CD4-positive, alpha-beta T cell treated with Interferon alpha-2 for 1 hour (primary cell): Measurements from ENCODE around the gene PTGER2.

Source experiments
- DNase-seq, 2 donors: peaks; one replicate each; pipeline ENCODE4 v3.0.0-alpha.2; 2020 to 2022

Gene PTGER2

GRCh38 chr14:52342849-52343596, 28.9 kb downstream of the PTGER2 start:
- DNase-seq, result no peak

DNA sequence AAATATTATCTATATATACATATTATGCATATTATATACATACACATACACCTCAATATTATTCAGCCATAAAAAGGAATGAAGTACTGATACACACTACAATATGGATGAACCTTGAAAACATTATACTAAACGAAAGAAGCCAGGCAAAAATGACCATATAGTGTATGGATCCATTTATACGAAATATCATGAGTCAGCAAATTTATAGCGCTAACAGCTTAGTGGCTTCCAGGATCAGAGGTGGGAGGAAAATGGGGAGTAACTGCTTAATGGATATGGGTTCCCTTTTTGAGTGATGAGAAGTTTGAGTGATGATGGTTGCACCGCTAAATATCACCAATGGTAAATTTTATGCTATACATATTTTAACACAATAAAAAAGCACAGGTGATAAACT, 32.7 kb downstream of the PTGER2 start:
- DNase-seq, result no peak

- no peak for DNase-seq
Measured at GRCh38 chr14:52348279-52348678, 34.2 kb downstream of the PTGER2 start.

DNA sequence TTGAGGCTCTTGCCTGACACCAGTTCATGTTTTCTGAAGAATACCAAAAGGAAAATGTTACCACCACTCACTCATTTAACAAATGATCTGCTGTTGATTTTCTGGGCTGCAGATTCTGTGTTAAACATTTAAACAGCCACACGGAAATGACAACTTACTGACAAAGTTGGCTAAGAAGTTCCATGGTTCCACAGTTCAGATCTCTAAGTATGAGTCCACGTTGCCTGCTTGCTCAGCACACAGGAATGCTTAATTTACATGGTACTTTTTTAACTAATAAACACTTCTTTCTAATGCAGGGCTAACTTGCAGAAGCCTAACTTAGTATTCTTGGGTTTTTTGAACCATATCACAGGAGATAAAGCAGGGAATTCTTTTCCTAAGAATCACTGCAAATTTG, 34.7 kb downstream of the PTGER2 start:
- no peak for DNase-seq

- DNase-seq, result no peak
Measured at GRCh38 chr14:52349731-52350130, 35.6 kb downstream of the PTGER2 start.

- no peak for DNase-seq
Measured at GRCh38 chr14:52350445-52350844, 36.3 kb downstream of the PTGER2 start.

DNA sequence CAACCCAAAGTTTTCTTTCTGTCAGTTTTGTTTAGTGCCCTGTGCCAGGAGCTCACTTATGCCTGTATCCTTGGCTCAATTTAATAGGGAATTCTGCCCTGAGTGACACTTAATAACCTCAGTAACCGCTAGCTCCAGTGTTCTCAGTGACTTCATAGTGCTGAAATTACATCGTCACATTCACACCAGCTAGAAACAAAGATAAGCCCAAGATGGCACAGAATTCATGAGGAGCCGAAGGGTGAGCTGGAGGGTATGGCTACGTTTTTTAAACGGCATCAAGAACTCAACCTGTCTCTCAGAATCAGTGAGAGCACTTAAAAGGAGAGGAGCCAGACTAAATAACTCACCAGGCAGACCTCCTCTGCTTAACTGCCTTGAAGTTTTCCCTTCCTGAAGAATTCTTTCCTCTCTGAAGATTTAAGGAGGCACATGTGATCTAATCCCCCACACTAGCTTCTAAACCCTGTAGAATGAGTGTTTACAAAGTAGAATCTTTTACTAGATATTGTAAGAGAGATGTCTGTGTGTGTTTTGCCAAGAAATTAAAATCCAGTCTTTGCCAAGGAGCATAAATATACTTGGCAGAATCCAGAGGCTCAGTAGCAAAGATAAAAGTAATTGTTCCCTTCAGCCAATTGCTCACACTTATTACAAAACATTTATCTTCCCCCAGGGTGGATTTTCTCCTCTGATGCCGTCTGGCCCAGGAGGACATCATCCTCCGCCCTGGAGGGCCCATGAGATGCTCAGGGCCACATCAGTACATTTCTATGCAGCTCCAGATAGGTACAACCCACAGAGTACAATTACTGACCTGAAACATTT, 37.3 kb downstream of the PTGER2 start:
- peak in 1 of 2 donors; percentile 10 for DNase-seq

GRCh38 chr14:52352061-52352491, 38.0 kb downstream of the PTGER2 start:
- peak; percentile 45 to 84 for DNase-seq

- DNase-seq, result peak in 1 of 2 donors; percentile 64
Measured at GRCh38 chr14:52352569-52352968, 38.5 kb downstream of the PTGER2 start.

DNA sequence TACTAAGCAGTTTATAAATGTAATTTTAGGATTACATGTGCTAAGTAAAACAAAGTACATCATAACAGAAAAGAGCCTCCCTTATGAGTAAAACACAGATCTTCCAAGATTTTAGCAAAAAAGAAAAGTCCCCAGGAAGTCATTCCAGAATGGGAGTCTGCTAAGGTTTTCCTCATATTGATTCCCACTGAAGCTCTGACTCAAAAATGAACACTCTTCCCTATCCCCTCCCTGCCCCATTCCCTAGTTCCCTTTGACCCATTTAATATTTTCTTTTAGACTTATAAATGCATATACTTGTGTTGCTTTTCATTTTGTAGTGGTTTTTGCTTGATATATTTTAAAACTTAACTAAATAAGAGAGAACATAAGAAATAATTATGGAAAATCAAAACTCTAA, 40.1 kb downstream of the PTGER2 start:
- no peak for DNase-seq

DNA sequence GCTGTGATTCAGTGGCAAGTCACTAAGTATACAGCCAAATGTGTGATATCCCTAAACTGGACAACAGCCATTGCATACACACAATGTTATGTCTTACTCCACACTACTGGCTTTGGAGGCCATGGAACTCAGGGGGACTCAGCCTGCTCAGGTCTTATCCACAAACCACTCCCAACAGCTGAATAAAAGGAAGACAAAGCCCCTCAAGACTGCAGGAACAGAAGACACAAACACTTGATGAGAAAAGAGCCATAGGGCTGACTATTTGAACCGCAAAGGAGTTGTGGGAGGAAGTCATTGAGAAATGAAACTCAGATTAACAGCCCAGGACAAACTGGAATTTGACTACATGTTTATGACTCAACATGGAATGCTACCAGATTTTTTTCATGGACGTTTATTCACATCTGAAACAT, 40.9 kb downstream of the PTGER2 start:
- no peak for DNase-seq

GRCh38 chr14:52355526-52355925, 41.4 kb downstream of the PTGER2 start:
- no peak for DNase-seq

DNA sequence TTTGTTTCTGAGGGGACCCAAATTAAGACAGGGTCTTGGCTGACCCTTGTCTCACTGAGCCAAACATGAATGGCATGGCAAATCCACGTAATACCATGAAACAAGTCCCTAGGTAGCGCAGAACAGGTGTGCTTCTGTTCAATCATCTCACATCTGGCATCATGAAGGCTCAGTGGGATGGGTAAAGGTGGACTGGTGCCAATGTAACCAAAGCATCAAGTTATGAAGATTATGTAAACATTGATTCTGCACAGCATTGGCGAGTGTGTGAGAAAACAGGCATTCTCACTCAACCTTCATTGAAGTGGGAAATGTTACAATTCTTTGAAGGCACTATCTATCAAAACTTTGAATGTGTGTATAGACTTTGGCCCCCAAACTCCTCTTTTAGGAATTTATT, 41.9 kb downstream of the PTGER2 start:
- no peak for DNase-seq

DNA sequence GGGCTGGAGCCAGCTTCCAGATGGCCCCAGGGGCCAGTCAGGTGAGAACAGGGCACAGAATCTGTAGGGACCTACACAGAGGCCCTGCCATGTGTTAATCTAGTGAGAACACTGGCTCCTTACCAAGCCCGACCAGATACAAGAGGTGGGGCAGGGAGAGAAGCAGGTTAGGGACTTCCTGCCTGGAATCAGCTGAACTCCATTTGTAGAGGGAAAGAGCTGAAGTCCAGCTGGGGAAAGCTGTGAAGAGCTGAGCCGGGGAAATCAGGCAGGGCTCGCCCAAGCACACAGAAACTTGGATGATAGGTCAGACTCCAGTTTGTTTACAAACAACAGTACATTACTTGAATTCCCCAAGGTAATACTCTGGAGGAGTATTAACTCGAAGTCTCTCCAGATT, 46.7 kb downstream of the PTGER2 start:
- no peak for DNase-seq

- DNase-seq, result no peak
Measured at GRCh38 chr14:52363041-52363704, 49.1 kb downstream of the PTGER2 start.

DNA sequence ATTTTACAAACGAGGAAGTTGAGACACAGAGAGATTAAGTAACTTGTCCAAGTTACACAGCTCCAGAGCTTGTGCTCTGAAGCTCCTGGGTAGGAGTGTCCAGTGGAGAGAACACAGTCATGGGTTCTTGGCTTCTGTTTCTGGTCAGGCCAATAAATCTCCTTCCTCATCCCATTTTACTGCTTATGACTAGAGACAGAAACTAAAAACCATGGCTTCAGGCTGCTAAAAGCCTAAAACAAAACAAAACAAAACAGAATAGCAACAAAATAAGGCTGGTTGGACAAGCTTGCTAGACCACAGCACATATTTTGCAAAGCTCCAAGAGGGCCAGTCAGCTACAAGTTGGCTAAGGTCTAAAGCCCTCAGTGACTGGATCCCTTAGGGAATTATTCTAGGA, 49.8 kb downstream of the PTGER2 start:
- DNase-seq, result no peak

- no peak for DNase-seq
Measured at GRCh38 chr14:52365071-52365470, 51.0 kb downstream of the PTGER2 start.

- DNase-seq, result no peak
Measured at GRCh38 chr14:52366796-52367315, 52.7 kb downstream of the PTGER2 start.

GRCh38 chr14:52369305-52369801, 55.2 kb downstream of the PTGER2 start:
- DNase-seq, result no peak

DNA sequence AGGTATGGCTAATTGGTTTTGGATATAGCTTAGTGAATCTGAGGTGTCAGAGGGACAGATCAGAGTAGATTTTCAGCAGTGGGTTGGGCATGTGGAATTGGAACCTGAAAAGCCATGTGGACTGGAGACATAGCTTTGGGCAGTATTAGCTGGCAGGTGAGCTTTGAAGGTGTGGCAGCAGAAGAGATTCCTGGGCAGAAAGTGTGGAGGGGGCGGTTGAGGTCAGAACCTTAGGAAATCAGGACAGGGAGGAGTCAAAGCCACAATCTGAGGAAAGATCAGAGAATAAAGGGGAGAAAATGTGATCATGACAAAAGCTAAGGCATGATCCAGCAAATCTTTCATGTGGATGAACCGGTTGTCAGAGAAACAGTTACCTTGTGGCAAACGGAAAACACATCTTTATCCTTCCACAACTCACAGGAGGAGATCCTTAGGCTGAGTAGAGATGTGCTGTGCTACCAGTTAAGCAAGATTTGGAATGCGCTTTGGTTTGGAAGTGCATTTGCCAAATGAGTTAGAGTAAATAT, 56.4 kb downstream of the PTGER2 start:
- DNase-seq, result no peak

GRCh38 chr14:52377940-52378339, 63.8 kb downstream of the PTGER2 start:
- DNase-seq, result no peak
